Mammary epithelial cell (primary cell): ENCODE results near the gene EPS8.

Experiments
- EZH2 ChIP-seq: IDR thresholded peaks from 2 replicates; pipeline ENCODE4 v1.6.1; 2012; ENCODE audit warnings: low read length, inconsistent platforms, borderline replicate concordance
- TF ChIP-seq, protein P1 (sequence below), 2 donors: IDR thresholded peaks in 1 of 2; conservative IDR thresholded peaks in 1 of 2; 2 replicates each; pipeline ENCODE4 v1.5.1; 2011 to 2012; ENCODE audit warnings: inconsistent platforms in 2 of 2, low read length in 2 of 2, mild to moderate bottlenecking in 2 of 2, control low read depth in 1 of 2, low read depth in 1 of 2; ENCODE audit not compliant: insufficient read depth in 1 of 2; ENCODE audit errors: extremely low read depth in 1 of 2

DNA sequence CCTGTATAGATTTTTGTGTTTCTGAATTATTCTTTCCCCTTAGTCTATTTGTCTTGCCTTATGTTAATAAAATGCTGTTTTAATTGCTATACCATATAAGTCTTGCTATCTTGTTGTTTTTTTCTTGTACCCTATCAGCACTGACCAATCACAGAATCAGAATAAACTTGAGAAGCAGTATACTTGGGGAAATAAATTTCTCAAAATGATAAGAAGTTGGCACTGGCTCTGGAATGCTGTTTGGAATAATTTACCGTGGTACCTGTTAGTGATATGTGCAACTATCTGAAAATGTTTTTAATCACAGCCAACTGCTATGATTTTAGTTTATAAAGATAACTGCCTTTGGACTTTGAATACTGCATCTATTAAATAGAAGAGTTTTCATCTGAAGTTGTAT is 37.9 kb upstream of the EPS8 start:
- TF ChIP-seq, protein P1, sequence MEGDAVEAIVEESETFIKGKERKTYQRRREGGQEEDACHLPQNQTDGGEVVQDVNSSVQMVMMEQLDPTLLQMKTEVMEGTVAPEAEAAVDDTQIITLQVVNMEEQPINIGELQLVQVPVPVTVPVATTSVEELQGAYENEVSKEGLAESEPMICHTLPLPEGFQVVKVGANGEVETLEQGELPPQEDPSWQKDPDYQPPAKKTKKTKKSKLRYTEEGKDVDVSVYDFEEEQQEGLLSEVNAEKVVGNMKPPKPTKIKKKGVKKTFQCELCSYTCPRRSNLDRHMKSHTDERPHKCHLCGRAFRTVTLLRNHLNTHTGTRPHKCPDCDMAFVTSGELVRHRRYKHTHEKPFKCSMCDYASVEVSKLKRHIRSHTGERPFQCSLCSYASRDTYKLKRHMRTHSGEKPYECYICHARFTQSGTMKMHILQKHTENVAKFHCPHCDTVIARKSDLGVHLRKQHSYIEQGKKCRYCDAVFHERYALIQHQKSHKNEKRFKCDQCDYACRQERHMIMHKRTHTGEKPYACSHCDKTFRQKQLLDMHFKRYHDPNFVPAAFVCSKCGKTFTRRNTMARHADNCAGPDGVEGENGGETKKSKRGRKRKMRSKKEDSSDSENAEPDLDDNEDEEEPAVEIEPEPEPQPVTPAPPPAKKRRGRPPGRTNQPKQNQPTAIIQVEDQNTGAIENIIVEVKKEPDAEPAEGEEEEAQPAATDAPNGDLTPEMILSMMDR (conservative IDR thresholded peaks at IDR 0.05 in 1 of 2, IDR thresholded peaks at IDR 0.05 in 1 of 2; ENCODE audit: extremely low read depth in 1 of 2, insufficient read depth in 1 of 2, low read depth in 1 of 2, low read length in 2 of 2), result no peak
- no peak for TF ChIP-seq EZH2
